Measurements from ENCODE around the gene SLC25A40.
A peak's percentile ranks its signal among the peaks of the same experiment; 100 is the strongest.

SLC25A40 gene

DNA sequence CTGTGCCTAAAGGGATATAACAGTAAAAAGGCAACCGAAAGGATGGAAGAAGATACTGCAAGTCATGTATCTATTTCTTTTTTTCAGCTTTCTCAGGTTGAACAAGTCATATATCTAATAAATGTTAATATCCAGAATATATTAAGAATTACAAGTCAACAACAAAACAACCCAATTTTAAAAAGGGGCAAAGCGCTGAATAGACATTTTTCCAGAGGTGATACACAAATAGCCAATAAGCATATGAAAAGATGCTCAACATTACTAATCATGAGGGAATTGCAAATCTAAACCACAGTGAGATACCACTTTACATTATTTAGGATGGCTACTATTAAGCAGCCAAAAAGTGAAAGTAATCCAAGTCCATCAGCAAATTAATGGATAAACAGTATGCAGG lies 23.1 kb upstream of the SLC25A40 start:
- Histone ChIP-seq H2AFZ (ENCODE audit: low read depth, low read length) (no peak overlapping the region), H2BK15ac (ENCODE audit: low read depth, poor library complexity, severe bottlenecking) (no peak overlapping the region), H4K91ac (ENCODE audit: low read length) (no peak overlapping the region), H3K4me1 (ENCODE audit: control insufficient read depth, insufficient read depth, low read depth, low read length) (no peaks in the 10 kb centered on the region), H3K36me3 (ENCODE audit: control insufficient read depth in 1 of 2, insufficient read depth in 2 of 2, low read depth in 1 of 2, low read length in 2 of 2) (peaks cover 4 to 37% of the 10 kb centered on the region in 2 experiments), H3K4me3 (ENCODE audit: insufficient read depth in 1 of 2, low read depth in 1 of 2, low read length in 2 of 2) (no peak overlapping the region), H2BK5ac (ENCODE audit: low read depth, low read length, poor library complexity, severe bottlenecking) (no peak overlapping the region), H2BK120ac (ENCODE audit: low read depth, low read length) (no peak overlapping the region), H3K27me3 (ENCODE audit: control insufficient read depth in 1 of 2, insufficient read depth in 1 of 2, low read length in 2 of 2) (no peaks in the 10 kb centered on the region), H2AK5ac (ENCODE audit: low read length, severe bottlenecking) (no peak overlapping the region), H3K79me1 (replicated peaks; ENCODE audit: low read length, poor library complexity, severe bottlenecking) (peaks cover 13% of the 10 kb centered on the region), H3K14ac (ENCODE audit: low read length in 2 of 2) (no peak overlapping the region), H4K8ac (ENCODE audit: low read length) (no peak overlapping the region), H2BK12ac (ENCODE audit: low read length in 2 of 2) (no peak overlapping the region), H3K9me3 (ENCODE audit: control insufficient read depth, low read length) (no peaks in the 10 kb centered on the region), H3K9ac (ENCODE audit: low read length) (no peak overlapping the region), H3K27ac (ENCODE audit: low read length, poor library complexity, severe bottlenecking) (no peak overlapping the region), H3K18ac (ENCODE audit: low read depth in 1 of 2, low read length in 2 of 2) (no peak overlapping the region), H3K4ac (ENCODE audit: low read depth in 1 of 2, low read length in 2 of 2) (no peak overlapping the region), H3K4me2 (ENCODE audit: low read length, poor library complexity, severe bottlenecking) (no peak overlapping the region), H3K23ac (ENCODE audit: low read length in 2 of 2) (no peak overlapping the region)
- DNase-seq, result no peak
- WGBS, result 100% methylated on average over 1 of the region's 2 CpGs

DNA sequence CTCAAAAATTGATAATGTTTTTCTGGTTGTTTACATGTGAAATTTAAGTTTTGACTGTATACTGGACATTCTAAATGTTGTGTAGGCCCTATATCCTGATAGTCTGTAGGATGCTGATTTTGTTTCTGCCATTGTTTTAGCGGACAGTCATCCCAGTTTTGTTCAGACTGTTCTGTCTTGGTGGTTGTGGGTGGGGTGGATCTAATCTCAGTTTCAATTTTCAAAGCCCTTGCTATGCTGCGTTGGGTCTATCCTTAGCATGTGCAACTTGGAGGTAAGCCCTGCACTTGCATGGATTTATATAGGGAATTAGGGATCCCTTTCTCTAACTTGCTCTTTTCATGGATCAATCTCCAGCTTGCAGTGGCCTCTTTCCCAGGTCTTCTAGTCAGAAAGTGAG lies 19.2 kb upstream of the SLC25A40 start:
- no peaks in the 10 kb centered on the region for H3K27me3 ChIP-seq (ENCODE audit: control insufficient read depth in 1 of 2, insufficient read depth in 1 of 2, low read length in 2 of 2)
- no peak overlapping the region for H3K9ac ChIP-seq (ENCODE audit: low read length)
- no peak overlapping the region for H3K4ac ChIP-seq (ENCODE audit: low read depth in 1 of 2, low read length in 2 of 2)
- no peaks in the 10 kb centered on the region for H3K4me1 ChIP-seq (ENCODE audit: control insufficient read depth, insufficient read depth, low read depth, low read length)
- no peak overlapping the region for H3K4me2 ChIP-seq (ENCODE audit: low read length, poor library complexity, severe bottlenecking)
- H3K36me3 ChIP-seq (ENCODE audit: control insufficient read depth in 1 of 2, insufficient read depth in 2 of 2, low read depth in 1 of 2, low read length in 2 of 2), result peaks cover 4 to 25% of the 10 kb centered on the region in 2 experiments
- no peak overlapping the region for H2BK120ac ChIP-seq (ENCODE audit: low read depth, low read length)
- no peak for DNase-seq
- H3K79me1 ChIP-seq (replicated peaks; ENCODE audit: low read length, poor library complexity, severe bottlenecking), result peaks cover 9% of the 10 kb centered on the region
- no peaks in the 10 kb centered on the region for H3K9me3 ChIP-seq (ENCODE audit: control insufficient read depth, low read length)
- H3K23ac ChIP-seq (ENCODE audit: low read length in 2 of 2), result no peak overlapping the region
- H3K18ac ChIP-seq (ENCODE audit: low read depth in 1 of 2, low read length in 2 of 2), result no peak overlapping the region
- no peak overlapping the region for H4K8ac ChIP-seq (ENCODE audit: low read length)
- no peak overlapping the region for H2BK12ac ChIP-seq (ENCODE audit: low read length in 2 of 2)
- no peak overlapping the region for H2BK5ac ChIP-seq (ENCODE audit: low read depth, low read length, poor library complexity, severe bottlenecking)
- H3K14ac ChIP-seq (ENCODE audit: low read length in 2 of 2), result no peak overlapping the region
- no peak overlapping the region for H2AK5ac ChIP-seq (ENCODE audit: low read length, severe bottlenecking)
- H3K27ac ChIP-seq (ENCODE audit: low read length, poor library complexity, severe bottlenecking), result no peak overlapping the region
- no peak overlapping the region for H4K91ac ChIP-seq (ENCODE audit: low read length)
- no peak overlapping the region for H3K4me3 ChIP-seq (ENCODE audit: insufficient read depth in 1 of 2, low read depth in 1 of 2, low read length in 2 of 2)
- H2AFZ ChIP-seq (ENCODE audit: low read depth, low read length), result no peak overlapping the region
- no peak overlapping the region for H2BK15ac ChIP-seq (ENCODE audit: low read depth, poor library complexity, severe bottlenecking)
- WGBS, result 96% methylated on average over 2 of the region's 2 CpGs

DNA sequence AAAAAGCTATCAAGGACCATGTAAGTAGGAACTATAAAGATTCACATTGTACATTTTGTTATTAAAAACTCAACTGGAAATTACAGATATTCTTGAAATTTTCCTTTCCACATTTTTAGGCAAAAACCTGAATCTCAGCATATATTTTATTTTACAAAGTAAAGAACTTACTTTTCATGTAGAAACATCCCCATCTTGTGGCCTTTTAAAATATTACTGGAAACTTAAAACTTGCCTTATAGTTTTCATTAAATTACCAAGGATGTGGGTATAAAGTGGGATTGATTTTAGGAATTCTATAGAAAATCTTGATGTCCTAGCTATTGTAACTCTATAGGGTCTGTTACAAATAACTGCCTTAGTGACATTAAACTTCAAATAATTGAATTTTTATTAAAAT lies 10.7 kb upstream of the SLC25A40 start:
- Histone ChIP-seq H2AFZ (ENCODE audit: low read depth, low read length) (no peak overlapping the region), H3K27ac (ENCODE audit: low read length, poor library complexity, severe bottlenecking) (no peak overlapping the region), H2BK120ac (ENCODE audit: low read depth, low read length) (no peak overlapping the region), H3K4me1 (ENCODE audit: control insufficient read depth, insufficient read depth, low read depth, low read length) (no peaks in the 10 kb centered on the region), H2BK5ac (ENCODE audit: low read depth, low read length, poor library complexity, severe bottlenecking) (no peak overlapping the region), H3K79me1 (replicated peaks; ENCODE audit: low read length, poor library complexity, severe bottlenecking) (peaks cover 11% of the 10 kb centered on the region), H3K4me3 (ENCODE audit: insufficient read depth in 1 of 2, low read depth in 1 of 2, low read length in 2 of 2) (no peak overlapping the region), H4K91ac (ENCODE audit: low read length) (no peak overlapping the region), H3K27me3 (ENCODE audit: control insufficient read depth in 1 of 2, insufficient read depth in 1 of 2, low read length in 2 of 2) (no peaks in the 10 kb centered on the region), H2BK12ac (ENCODE audit: low read length in 2 of 2) (no peak overlapping the region), H3K23ac (ENCODE audit: low read length in 2 of 2) (no peak overlapping the region), H3K36me3 (ENCODE audit: control insufficient read depth in 1 of 2, insufficient read depth in 2 of 2, low read depth in 1 of 2, low read length in 2 of 2) (peaks cover 0 to 25% of the 10 kb centered on the region in 2 experiments), H2BK15ac (ENCODE audit: low read depth, poor library complexity, severe bottlenecking) (no peak overlapping the region), H3K9me3 (ENCODE audit: control insufficient read depth, low read length) (no peaks in the 10 kb centered on the region), H2AK5ac (ENCODE audit: low read length, severe bottlenecking) (no peak overlapping the region), H4K8ac (ENCODE audit: low read length) (no peak overlapping the region), H3K14ac (ENCODE audit: low read length in 2 of 2) (no peak overlapping the region), H3K9ac (ENCODE audit: low read length) (no peak overlapping the region), H3K4me2 (ENCODE audit: low read length, poor library complexity, severe bottlenecking) (no peak overlapping the region), H3K18ac (ENCODE audit: low read depth in 1 of 2, low read length in 2 of 2) (no peak overlapping the region), H3K4ac (ENCODE audit: low read depth in 1 of 2, low read length in 2 of 2) (no peak overlapping the region)
- peak; percentile 59 for DNase-seq

DNA sequence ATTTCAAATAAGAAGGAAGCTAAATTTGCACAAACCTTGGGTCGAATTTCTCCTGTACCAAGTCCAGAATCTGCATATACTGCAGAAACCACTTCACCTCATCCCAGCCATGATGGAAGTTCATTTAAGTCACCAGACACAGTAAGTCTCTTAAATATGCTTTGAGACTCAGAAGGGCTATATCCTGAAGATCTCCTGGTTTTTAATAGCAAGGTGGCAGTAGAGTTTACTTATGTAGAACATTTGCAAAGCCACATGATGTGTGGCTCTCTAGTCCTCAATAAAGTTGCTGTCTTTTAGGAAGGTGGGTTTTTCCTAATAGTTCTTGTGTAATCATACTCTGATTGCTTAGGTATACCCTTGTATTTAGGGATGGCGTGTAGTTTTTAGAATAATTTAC lies 8.9 kb upstream of the SLC25A40 start:
- no peak overlapping the region for H4K8ac ChIP-seq (ENCODE audit: low read length)
- no peaks in the 10 kb centered on the region for H3K27me3 ChIP-seq (ENCODE audit: control insufficient read depth in 1 of 2, insufficient read depth in 1 of 2, low read length in 2 of 2)

More for the DNA sequence above, 8.9 kb upstream of the SLC25A40 start:
- Histone ChIP-seq H2BK15ac (ENCODE audit: low read depth, poor library complexity, severe bottlenecking) (no peak overlapping the region), H2BK120ac (ENCODE audit: low read depth, low read length) (no peak overlapping the region), H3K79me1 (replicated peaks; ENCODE audit: low read length, poor library complexity, severe bottlenecking) (peaks cover 8% of the 10 kb centered on the region), H3K4ac (ENCODE audit: low read depth in 1 of 2, low read length in 2 of 2) (no peak overlapping the region), H3K27ac (ENCODE audit: low read length, poor library complexity, severe bottlenecking) (no peak overlapping the region), H3K4me3 (ENCODE audit: insufficient read depth in 1 of 2, low read depth in 1 of 2, low read length in 2 of 2) (no peak overlapping the region), H3K36me3 (ENCODE audit: control insufficient read depth in 1 of 2, insufficient read depth in 2 of 2, low read depth in 1 of 2, low read length in 2 of 2) (peaks cover 0 to 25% of the 10 kb centered on the region in 2 experiments), H2AK5ac (ENCODE audit: low read length, severe bottlenecking) (no peak overlapping the region), H3K23ac (ENCODE audit: low read length in 2 of 2) (no peak overlapping the region), H2AFZ (ENCODE audit: low read depth, low read length) (no peak overlapping the region), H4K91ac (ENCODE audit: low read length) (no peak overlapping the region), H2BK5ac (ENCODE audit: low read depth, low read length, poor library complexity, severe bottlenecking) (no peak overlapping the region), H3K4me2 (ENCODE audit: low read length, poor library complexity, severe bottlenecking) (no peak overlapping the region), H3K4me1 (ENCODE audit: control insufficient read depth, insufficient read depth, low read depth, low read length) (no peaks in the 10 kb centered on the region), H2BK12ac (ENCODE audit: low read length in 2 of 2) (no peak overlapping the region), H3K9me3 (ENCODE audit: control insufficient read depth, low read length) (no peaks in the 10 kb centered on the region), H3K14ac (ENCODE audit: low read length in 2 of 2) (no peak overlapping the region), H3K18ac (ENCODE audit: low read depth in 1 of 2, low read length in 2 of 2) (no peak overlapping the region), H3K9ac (ENCODE audit: low read length) (no peak overlapping the region)
- WGBS, result 100% methylated on average over 1 of the region's 2 CpGs
- DNase-seq, result no peak

All from mesenchymal stem cell (in vitro differentiated cells and primary cell).